H1 (cell line): ENCODE measurements around the gene TOP1. TPM values are rescaled to one million over a fixed set of nuclear protein-coding genes. Genes with fewer than 3 reads are reported as not detected.

Source experiments
- CTCF ChIA-PET: fragments of 300-600 bp; sonication (Branson Sonifier 250); formaldehyde crosslinking; loops from one replicate; lab custom pipeline; 2021; ENCODE audit not compliant: partially characterized antibody; lab: Charles Lee
- POLR2A ChIA-PET: fragments of 300-600 bp; sonication (Branson Sonifier 250); formaldehyde crosslinking; loops from one replicate; lab custom pipeline; 2021; ENCODE audit warnings: inconsistent platforms; ENCODE audit not compliant: partially characterized antibody; lab: Charles Lee
- DNase-seq, 2 experiments: peaks; one replicate each; pipeline versions ENCODE4 v3.0.0 to v3.0.0-alpha.2; 2010 to 2022; ENCODE audit warnings: low spot score in 2 of 2, low read depth in 1 of 2, mixed read lengths in 1 of 2
- FAIRE-seq: peaks from 2 replicates; lab custom pipeline; 2011; peaks lifted over from hg19 to GRCh38; lab: Jason Lieb, UNC
- H2AFZ ChIP-seq: 2 replicates; pipeline ENCODE4 v1.8.1; 2012; ENCODE audit warnings: low read length, inconsistent platforms
- H2AK5ac ChIP-seq: 2 replicates; pipeline ENCODE4 v1.6.1; 2013; ENCODE audit warnings: low read depth, low read length
- H2BK120ac ChIP-seq: replicated peaks from 2 replicates; pipeline ENCODE3; 2013; ENCODE audit warnings: low read depth, low read length, inconsistent platforms
- H2BK12ac ChIP-seq: 2 replicates; pipeline ENCODE4 v1.6.1; 2013; ENCODE audit warnings: low read depth, low read length
- H2BK15ac ChIP-seq: 2 replicates; pipeline ENCODE4 v1.6.1; 2013; ENCODE audit warnings: low read length
- H2BK20ac ChIP-seq: 2 replicates; pipeline ENCODE4 v1.6.1; 2013; ENCODE audit warnings: low read length
- H2BK5ac ChIP-seq: 2 replicates; pipeline ENCODE4 v1.6.1; 2013; ENCODE audit warnings: low read depth, low read length
- H3K14ac ChIP-seq: 2 replicates; pipeline ENCODE4 v1.6.1; 2013; ENCODE audit warnings: inconsistent platforms; ENCODE audit not compliant: insufficient read length
- H3K18ac ChIP-seq: 2 replicates; pipeline ENCODE4 v1.6.1; 2013; ENCODE audit warnings: low read length; ENCODE audit errors: extremely low read depth
- H3K23ac ChIP-seq: 2 replicates; pipeline ENCODE4 v1.6.1; 2013; ENCODE audit warnings: inconsistent platforms; ENCODE audit not compliant: insufficient read length
- H3K23me2 ChIP-seq: 2 replicates; pipeline ENCODE4 v1.6.1; 2013; ENCODE audit warnings: low read depth, low read length
- H3K27ac ChIP-seq: 2 replicates; pipeline ENCODE4 v1.6.1; 2011; ENCODE audit warnings: low read depth, low read length, inconsistent platforms
- H3K27me3 ChIP-seq, 4 experiments: replicated peaks in 1 of 4; 1 replicate in 1 of 4; 2 replicates in 3 of 4; pipeline versions ENCODE4 v1.6.1 to v1.8.1; 2011 to 2013; ENCODE audit warnings: low read length in 3 of 4, mild to moderate bottlenecking in 3 of 4, inconsistent platforms in 2 of 4, mixed read lengths in 2 of 4, moderate library complexity in 1 of 4; ENCODE audit not compliant: control insufficient read depth in 3 of 4, insufficient read depth in 3 of 4; ENCODE audit errors: extremely low read depth in 1 of 4
- H3K36me3 ChIP-seq, 4 experiments: 2 replicates each; pipeline versions ENCODE4 v1.6.1 to v1.8.1; 2011 to 2013; ENCODE audit warnings: mild to moderate bottlenecking in 4 of 4, low read length in 3 of 4, moderate library complexity in 2 of 4, control low read depth in 1 of 4, inconsistent platforms in 1 of 4; ENCODE audit not compliant: insufficient read depth in 4 of 4, control insufficient read depth in 2 of 4
- H3K4ac ChIP-seq: replicated peaks from 2 replicates; pipeline ENCODE3; 2013; ENCODE audit warnings: low read length, low read depth, mixed read lengths, inconsistent platforms; ENCODE audit not compliant: insufficient read length
- H3K4me1 ChIP-seq, 4 experiments: replicated peaks in 1 of 4; 1 replicate in 1 of 4; 2 replicates in 3 of 4; pipeline versions ENCODE4 v1.6.1 to v1.8.1; 2011 to 2013; ENCODE audit warnings: low read length in 3 of 4, inconsistent platforms in 2 of 4, mixed read lengths in 1 of 4; ENCODE audit not compliant: insufficient read depth in 4 of 4, control insufficient read depth in 3 of 4
- H3K4me2 ChIP-seq, 2 experiments: 2 replicates each; pipeline versions ENCODE4 v1.6.1 to v1.8.1; 2011 to 2013; ENCODE audit warnings: low read depth in 2 of 2, low read length in 2 of 2, control low read depth in 1 of 2, inconsistent platforms in 1 of 2, mild to moderate bottlenecking in 1 of 2; ENCODE audit not compliant: insufficient read depth in 1 of 2
- H3K4me3 ChIP-seq, 4 experiments: fragments of 200-600, 300-600 bp in 1 of 4; sonication (generic), shearing (Covaris generic), sonication (Bioruptor Twin) in 1 of 4; 2 replicates each; pipeline versions ENCODE4 v1.5.1 to v1.8.1; 2011 to 2016; ENCODE audit warnings: low read length in 4 of 4, low read depth in 3 of 4, control low read depth in 2 of 4, inconsistent platforms in 2 of 4, mild to moderate bottlenecking in 2 of 4, mixed read lengths in 1 of 4, moderate library complexity in 1 of 4; ENCODE audit not compliant: insufficient read depth in 2 of 4; ENCODE audit errors: extremely low read depth in 1 of 4
- H3K56ac ChIP-seq: replicated peaks from 2 replicates; pipeline ENCODE3; 2013; ENCODE audit warnings: low read depth, mild to moderate bottlenecking, mixed read lengths, low read length, inconsistent platforms; ENCODE audit not compliant: insufficient read length
- H3K79me1 ChIP-seq: 2 replicates; pipeline ENCODE4 v1.6.1; 2013; ENCODE audit warnings: low read depth, low read length, control low read depth
- H3K79me2 ChIP-seq, 2 experiments: 2 replicates each; pipeline versions ENCODE4 v1.6.1 to v1.8.1; 2012 to 2013; ENCODE audit warnings: low read length in 2 of 2, mild to moderate bottlenecking in 2 of 2, inconsistent platforms in 1 of 2; ENCODE audit not compliant: insufficient read depth in 2 of 2, control insufficient read depth in 1 of 2
- H3K9ac ChIP-seq, 4 experiments: replicated peaks in 1 of 4; 1 replicate in 1 of 4; 2 replicates in 3 of 4; pipeline versions ENCODE4 v1.6.1 to v1.8.1; 2011 to 2013; ENCODE audit warnings: low read depth in 3 of 4, low read length in 3 of 4, control low read depth in 2 of 4, mild to moderate bottlenecking in 2 of 4, moderate library complexity in 2 of 4, inconsistent platforms in 1 of 4; ENCODE audit errors: extremely low read depth in 1 of 4
- H3K9me3 ChIP-seq, 2 experiments: 2 replicates each; pipeline versions ENCODE4 v1.6.1 to v1.8.1; 2012 to 2013; ENCODE audit warnings: mild to moderate bottlenecking in 2 of 2, moderate library complexity in 2 of 2, control low read depth in 1 of 2, inconsistent platforms in 1 of 2, low read depth in 1 of 2, low read length in 1 of 2, mixed read lengths in 1 of 2; ENCODE audit not compliant: insufficient read depth in 2 of 2
- H4K20me1 ChIP-seq, 2 experiments: replicated peaks in 1 of 2; 2 replicates each; pipeline versions ENCODE3 to v1.8.1; 2011 to 2013; ENCODE audit warnings: inconsistent platforms in 2 of 2, low read length in 2 of 2, mild to moderate bottlenecking in 1 of 2; ENCODE audit not compliant: insufficient read depth in 2 of 2, control insufficient read depth in 1 of 2
- H4K5ac ChIP-seq: 2 replicates; pipeline ENCODE4 v1.6.1; 2013; ENCODE audit warnings: low read length, low read depth, mixed read lengths, inconsistent platforms; ENCODE audit not compliant: insufficient read length
- H4K8ac ChIP-seq: 2 replicates; pipeline ENCODE4 v1.8.0; 2013; ENCODE audit warnings: mild to moderate bottlenecking, moderate library complexity, low read length, inconsistent platforms; ENCODE audit not compliant: insufficient read depth; ENCODE audit errors: extremely low read depth
- H4K91ac ChIP-seq: replicated peaks from 2 replicates; pipeline ENCODE3; 2013; ENCODE audit warnings: low read length, mixed read lengths, inconsistent platforms; ENCODE audit not compliant: insufficient read length
- EP300 ChIP-seq, 2 experiments: IDR thresholded peaks; 1 replicate in 1 of 2; 2 replicates in 1 of 2; pipeline ENCODE4 v1.6.1; 2011 to 2012; ENCODE audit warnings: low read depth in 2 of 2, low read length in 2 of 2, mild to moderate bottlenecking in 2 of 2, borderline replicate concordance in 1 of 2, inconsistent platforms in 1 of 2, moderate library complexity in 1 of 2
- HDAC2 ChIP-seq, 2 experiments: fragments of 300-600 bp in 1 of 2; sonication (generic) in 1 of 2; IDR thresholded peaks; 2 replicates each; pipeline ENCODE4 v1.6.1; 2011 to 2012; ENCODE audit warnings: low read depth in 2 of 2, low read length in 2 of 2, mild to moderate bottlenecking in 2 of 2, moderate library complexity in 2 of 2, borderline replicate concordance in 1 of 2, inconsistent platforms in 1 of 2
- NANOG ChIP-seq: IDR thresholded peaks from 2 replicates; pipeline ENCODE4 v1.6.1; 2011; ENCODE audit warnings: low read length, low read depth, mild to moderate bottlenecking, inconsistent platforms; ENCODE audit not compliant: insufficient read depth, poor library complexity, severe bottlenecking
- POLR2AphosphoS5 ChIP-seq: IDR thresholded peaks from 2 replicates; pipeline ENCODE4 v1.6.1; 2011; ENCODE audit warnings: low read depth, low read length
- RBBP5 ChIP-seq: IDR thresholded peaks from 2 replicates; pipeline ENCODE4 v1.7.1; 2012; ENCODE audit warnings: low read depth, mild to moderate bottlenecking, inconsistent platforms, low read length, moderate library complexity, borderline replicate concordance
- RNF2 ChIP-seq: fragments of 200-900, 300-1000 bp; sonication (generic); IDR thresholded peaks from 2 replicates; pipeline ENCODE4 v1.7.1; 2016; ENCODE audit warnings: borderline replicate concordance, low read depth, mild to moderate bottlenecking, antibody characterized with exemption, low read length; ENCODE audit not compliant: poor library complexity, severe bottlenecking; ENCODE audit errors: missing control alignments
- SIN3A ChIP-seq, 2 experiments: IDR thresholded peaks in 1 of 2; conservative IDR thresholded peaks in 1 of 2; 2 replicates each; pipeline ENCODE4 v1.6.1; 2011 to 2012; ENCODE audit warnings: low read length in 2 of 2, improper control_type of control experiment in 1 of 2, low read depth in 1 of 2, mild to moderate bottlenecking in 1 of 2
- SP2 ChIP-seq: IDR thresholded peaks from 2 replicates; pipeline ENCODE4 v1.6.1; 2012; ENCODE audit warnings: mild to moderate bottlenecking, low read length, inconsistent platforms
- USF2 ChIP-seq: IDR thresholded peaks from 2 replicates; pipeline ENCODE4 v1.6.1; 2011; ENCODE audit warnings: low read length, improper control_type of control experiment
- WGBS, 2 experiments: shearing (Covaris generic) in 1 of 2; methylation state at CpG; one replicate each; pipeline versions ENCODE4 v1.1.6 to v1.1.7; 2013 to 2015; ENCODE audit warnings: low lambda C conversion rate in 2 of 2, mixed read lengths in 2 of 2, inconsistent platforms in 1 of 2, low coverage in 1 of 2, missing lambda C conversion rate in 1 of 2; ENCODE audit not compliant: insufficient replicate concordance in 2 of 2, insufficient coverage in 1 of 2, insufficient read length in 1 of 2; ENCODE audit errors: extremely low coverage in 1 of 2, missing lambda C conversion rate in 1 of 2; 5-methylcytosine and 5-hydroxymethylcytosine counted together
- polyA plus RNA-seq, 7 experiments: library from polyadenylated mRNA; depleted of rRNA in 3 of 7; stranded (reverse) in 5 of 7; unstranded in 2 of 7; fragments of >200 nt in 5 of 7; fragments of 200-250 nt in 2 of 7; gene quantifications; 1 replicate in 5 of 7; 2 replicates in 1 of 7; 4 replicates in 1 of 7; pipeline versions ENCODE4 v1.2.1 to v1.2.3, GENCODE V29; 2011 to 2013; ENCODE audit warnings: missing spikeins in 2 of 7, mixed read lengths in 2 of 7
- total RNA-seq: library from RNA; stranded (reverse); fragmentation: NEBNext Ultra II Directional; extraction: Animal tissue kit (Norgen Biotek cat#: 25700); gene quantifications from 2 replicates; pipeline ENCODE4 v1.2.1, GENCODE V29; 2021
- TF ChIP-seq, protein P1 (sequence below): IDR thresholded peaks from 2 replicates; pipeline ENCODE4 v1.6.1; 2012; ENCODE audit warnings: inconsistent platforms

Gene TOP1
- total and polyA plus RNA-seq, 2 of the 8 experiments (the other 6 are each of a cell fraction or from before 2014, with no cell fraction given): 7.4 to 108 TPM

GRCh38 chr20:41082306-41082705, 53.7 kb downstream of the TOP1 start:
- H4K91ac ChIP-seq: no peak overlapping the region
- no peak overlapping the region for H2BK120ac ChIP-seq
- H2BK12ac ChIP-seq: no peak overlapping the region
- H2BK20ac ChIP-seq: no peak overlapping the region
- H3K9ac ChIP-seq: no peak overlapping the region
- H3K27me3 ChIP-seq: no peaks in the 10 kb centered on the region
- no peaks in the 10 kb centered on the region for H3K4me1 ChIP-seq
- no peak overlapping the region for H4K5ac ChIP-seq
- no peak overlapping the region for H3K4me2 ChIP-seq
- no peak overlapping the region for H2BK5ac ChIP-seq
- H3K36me3 ChIP-seq: peaks cover 16 to 70% (median 41%) of the 10 kb centered on the region in 4 experiments
- no peak overlapping the region for H3K14ac ChIP-seq
- no peak overlapping the region for H3K56ac ChIP-seq
- no peak overlapping the region for H3K27ac ChIP-seq
- WGBS, 2 experiments: 94% methylated on average over 2 of the region's 2 CpGs; no CpG with 5 or more reads in 1 of the 2 experiments
- H3K4ac ChIP-seq: no peak overlapping the region
- no peak overlapping the region for H2AK5ac ChIP-seq
- H3K18ac ChIP-seq: no peak overlapping the region
- no peak overlapping the region for H2AFZ ChIP-seq
- H3K79me1 ChIP-seq: no peaks in the 10 kb centered on the region
- H3K23ac ChIP-seq: no peak overlapping the region
- H4K8ac ChIP-seq: no peak overlapping the region
- CTCF ChIA-PET: interaction anchor here (1.0 to 1.5 kb wide), 3 partner anchors 12 to 258 kb away, joined by 3 to 5 read pairs (median 4); partner anchors contain the start of gene LPIN3
- no peak overlapping the region for H2BK15ac ChIP-seq
- no peaks in the 10 kb centered on the region for H3K9me3 ChIP-seq
- DNase-seq (no peak), FAIRE-seq (no peak)
- H4K20me1 ChIP-seq: peaks cover 0 to 3% of the 10 kb centered on the region in 2 experiments
- H3K79me2 ChIP-seq: no peaks in the 10 kb centered on the region
- POLR2A ChIA-PET: no interaction called here
- H3K23me2 ChIP-seq: no peaks in the 10 kb centered on the region
- H3K4me3 ChIP-seq: no peak overlapping the region
- TF ChIP-seq, protein P1, sequence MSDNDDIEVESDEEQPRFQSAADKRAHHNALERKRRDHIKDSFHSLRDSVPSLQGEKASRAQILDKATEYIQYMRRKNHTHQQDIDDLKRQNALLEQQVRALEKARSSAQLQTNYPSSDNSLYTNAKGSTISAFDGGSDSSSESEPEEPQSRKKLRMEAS: no peak
- no peak for TF ChIP-seq USF2
- TF ChIP-seq POLR2AphosphoS5: no peak
- TF ChIP-seq SP2: no peak
- no peak for TF ChIP-seq RBBP5
- no peak for TF ChIP-seq EP300 (IDR thresholded peaks at IDR 0.05; ENCODE audit: borderline replicate concordance in 1 of 2, low read depth in 2 of 2, low read length in 2 of 2)
- TF ChIP-seq HDAC2 (IDR thresholded peaks at IDR 0.05; ENCODE audit: borderline replicate concordance in 1 of 2, low read depth in 2 of 2, low read length in 2 of 2): no peak
- TF ChIP-seq NANOG: no peak
- no peak for TF ChIP-seq RNF2
- TF ChIP-seq SIN3A (conservative IDR thresholded peaks at IDR 0.05 in 1 of 2, IDR thresholded peaks at IDR 0.05 in 1 of 2; ENCODE audit: low read depth in 1 of 2, low read length in 2 of 2): no peak
